Upper lobe of left lung (tissue), 6 donors: ENCODE measurements around the gene CLSTN1. TPM values are rescaled to one million over a fixed set of nuclear protein-coding genes. Genes with fewer than 3 reads are reported as not detected.
A peak's percentile ranks its signal among the peaks of the same experiment; 100 is the strongest.

Source experiments
- ATAC-seq, 2 donors: fragments of 200-7000 bp; cut with Tn5 transposase; one replicate each; pipeline ENCODE4 v1.9.1; 2022; ENCODE audit warnings: mild to moderate bottlenecking in 2 of 2, moderate library complexity in 2 of 2; ENCODE audit not compliant: low FRiP score in 2 of 2
- DNase-seq, 2 donors: peaks; one replicate each; pipeline ENCODE4 v3.0.0-alpha.2; 2019 to 2020
- H3K27ac ChIP-seq, 4 donors: fragments of 200-600 bp; sonication (generic); one replicate each; pipeline ENCODE4 v1.5.1; 2016 to 2019
- H3K27me3 ChIP-seq, 4 donors: fragments of 200-600 bp; sonication (generic); one replicate each; pipeline ENCODE4 v1.5.1; 2017 to 2019
- H3K36me3 ChIP-seq, 4 donors: fragments of 200-600 bp; sonication (generic); one replicate each; pipeline ENCODE4 v1.5.1; 2016 to 2019
- H3K4me1 ChIP-seq, 4 donors: fragments of 200-600 bp; sonication (generic); one replicate each; pipeline ENCODE4 v1.5.1; 2018 to 2019
- H3K4me3 ChIP-seq, 4 donors: fragments of 200-600 bp; sonication (generic); one replicate each; pipeline ENCODE4 v1.5.1; 2017 to 2019; ENCODE audit warnings: mild to moderate bottlenecking in 2 of 4, moderate library complexity in 1 of 4
- H3K9me3 ChIP-seq, 4 donors: fragments of 200-600 bp; sonication (generic); one replicate each; pipeline ENCODE4 v1.5.1; 2018 to 2019
- CTCF ChIP-seq, 6 experiments: fragments of 450-650 bp in 4 of 6; fragments of 200-600 bp in 2 of 6; sonication (generic) in 2 of 6; IDR thresholded peaks; one replicate each; pipeline ENCODE4 v1.5.1; 2016 to 2019; ENCODE audit warnings: antibody characterized with exemption in 6 of 6
- EP300 ChIP-seq, 4 donors: sonication (generic); formaldehyde crosslinking; IDR thresholded peaks; one replicate each; pipeline ENCODE4 v1.5.1; 2017; ENCODE audit warnings: antibody characterized with exemption in 4 of 4, control low read depth in 2 of 4
- POLR2A ChIP-seq, 4 donors: fragments of 450-650 bp; IDR thresholded peaks; one replicate each; pipeline ENCODE4 v1.5.1; 2016 to 2017; ENCODE audit warnings: antibody characterized with exemption in 4 of 4, mild to moderate bottlenecking in 2 of 4
- POLR2AphosphoS5 ChIP-seq, 2 donors: sonication (generic); formaldehyde crosslinking; IDR thresholded peaks; one replicate each; pipeline ENCODE4 v1.5.1; 2017; ENCODE audit warnings: antibody characterized with exemption in 2 of 2
- WGBS, 2 donors: methylation state at CpG; one replicate each; pipeline ENCODE4 v1.1.5; 2017 to 2018; 5-methylcytosine and 5-hydroxymethylcytosine counted together
- total RNA-seq, 6 donors: library from RNA; depleted of rRNA in 4 of 6; stranded (reverse); fragments of >200 nt in 4 of 6; gene quantifications; one replicate each; pipeline versions ENCODE4 v1.1.0 to v1.2.1, GENCODE V29; 2016 to 2021
- donor health status: DM: no; HTN: no; CAD: no; lungs with moderate emphysema.
- donor health status: DM: no; HTN: yes; CAD: no; lungs with severe emphysema.

CLSTN1 gene
- total RNA-seq, 6 donors from 2014 or later, result 35.6 to 82.7 (median 59.5) TPM

DNA sequence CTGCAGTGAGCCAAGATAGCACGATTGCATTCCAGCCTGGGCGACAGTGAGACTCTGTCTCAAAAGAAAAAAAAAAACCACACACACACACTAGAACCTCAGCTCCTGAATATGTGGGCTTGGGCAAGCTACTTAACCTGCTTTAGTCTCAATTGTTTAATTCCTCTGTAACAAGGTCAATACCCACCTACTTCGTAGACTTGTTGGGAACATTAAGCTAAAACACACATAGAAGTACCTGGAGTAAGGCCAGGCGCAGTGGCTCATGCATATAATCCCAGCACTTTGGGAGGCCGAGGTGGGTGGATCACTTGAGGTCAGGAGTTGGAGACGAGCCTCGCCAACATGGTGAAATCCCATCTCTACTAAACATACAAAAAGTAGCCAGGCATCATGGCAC, 77.1 kb downstream of the CLSTN1 start:
- no peaks in the 10 kb centered on the region for H3K9me3 ChIP-seq
- no peaks in the 10 kb centered on the region for H3K4me1 ChIP-seq
- H3K4me3 ChIP-seq, result no peak overlapping the region
- H3K27me3 ChIP-seq, result no peaks in the 10 kb centered on the region
- ATAC-seq (no peak), DNase-seq (peak in 1 of 2 donors; percentile 63)
- no peak overlapping the region for H3K27ac ChIP-seq
- 62 to 80% methylated on average over 7 of the region's 7 CpGs for WGBS, 2 donors
- TF ChIP-seq EP300 (IDR thresholded peaks at IDR 0.05) (no peak), POLR2A (IDR thresholded peaks at IDR 0.05) (no peak), POLR2AphosphoS5 (IDR thresholded peaks at IDR 0.05) (no peak), CTCF (IDR thresholded peaks at IDR 0.05) (no peak)
- H3K36me3 ChIP-seq, result peaks cover 10 to 76% (median 45%) of the 10 kb centered on the region in 4 donors

GRCh38 chr1:9746211-9746610, 77.6 kb downstream of the CLSTN1 start:
- Histone ChIP-seq H3K4me3 (no peak overlapping the region), H3K27ac (no peak overlapping the region), H3K9me3 (no peaks in the 10 kb centered on the region), H3K27me3 (no peaks in the 10 kb centered on the region), H3K36me3 (peaks cover 10 to 77% (median 46%) of the 10 kb centered on the region in 4 donors), H3K4me1 (no peaks in the 10 kb centered on the region)
- ATAC-seq (no peak), DNase-seq (no peak)
- 66 to 79% methylated on average over 3 of the region's 3 CpGs for WGBS, 2 donors
- TF ChIP-seq POLR2A (IDR thresholded peaks at IDR 0.05) (no peak), CTCF (IDR thresholded peaks at IDR 0.05) (no peak), POLR2AphosphoS5 (IDR thresholded peaks at IDR 0.05) (no peak), EP300 (IDR thresholded peaks at IDR 0.05) (no peak)

- Histone ChIP-seq H3K9me3 (no peaks in the 10 kb centered on the region), H3K4me3 (no peak overlapping the region), H3K36me3 (peaks cover 14 to 77% (median 51%) of the 10 kb centered on the region in 4 donors), H3K27me3 (no peaks in the 10 kb centered on the region), H3K27ac (no peak overlapping the region), H3K4me1 (no peaks in the 10 kb centered on the region)
- no peak for ATAC-seq
- DNase-seq, result peak in 1 of 2 donors; percentile 79
- 98% methylated on average over 20 to 28 of the region's 28 CpGs for WGBS, 2 donors
- TF ChIP-seq CTCF (IDR thresholded peaks at IDR 0.05) (no peak), POLR2AphosphoS5 (IDR thresholded peaks at IDR 0.05) (no peak), EP300 (IDR thresholded peaks at IDR 0.05) (no peak), POLR2A (IDR thresholded peaks at IDR 0.05) (no peak)
These were observed 79.5 kb downstream of the CLSTN1 start for GRCh38 chr1:9744106-9744799.

DNA sequence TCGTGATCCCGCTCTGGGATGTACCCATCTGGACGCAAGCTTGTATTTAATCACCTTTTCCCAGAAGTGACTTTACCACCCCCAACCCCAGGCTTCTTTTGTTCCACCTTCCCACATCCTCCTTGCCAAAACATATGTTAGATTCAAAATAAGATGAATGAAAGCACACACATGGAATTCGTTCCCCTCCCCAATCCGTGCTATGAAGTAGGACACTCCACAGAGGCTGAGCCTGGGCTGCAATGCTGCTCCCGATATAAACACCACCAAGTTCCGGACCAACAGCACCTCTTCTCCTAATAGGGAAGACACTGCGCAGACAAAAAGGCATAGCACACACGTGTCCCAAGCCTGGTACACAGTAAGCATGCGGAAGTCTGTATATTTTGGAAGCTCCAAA, 86.1 kb downstream of the CLSTN1 start:
- no peak for ATAC-seq
- TF ChIP-seq CTCF (IDR thresholded peaks at IDR 0.05), result no peak
- no peak for TF ChIP-seq EP300 (IDR thresholded peaks at IDR 0.05)
- TF ChIP-seq POLR2AphosphoS5 (IDR thresholded peaks at IDR 0.05), result no peak
- no peak for TF ChIP-seq POLR2A (IDR thresholded peaks at IDR 0.05)

GRCh38 chr1:9737057-9737456, 86.7 kb downstream of the CLSTN1 start:
- WGBS, 2 donors, result 75 to 79% methylated on average over 9 of the region's 9 CpGs
- Histone ChIP-seq H3K9me3 (no peaks in the 10 kb centered on the region), H3K4me3 (no peak overlapping the region), H3K27ac (no peak overlapping the region), H3K27me3 (no peaks in the 10 kb centered on the region), H3K4me1 (no peaks in the 10 kb centered on the region), H3K36me3 (peaks cover 20 to 100% (median 76%) of the 10 kb centered on the region in 4 donors)
- no peak for TF ChIP-seq POLR2AphosphoS5 (IDR thresholded peaks at IDR 0.05)
- TF ChIP-seq POLR2A (IDR thresholded peaks at IDR 0.05), result no peak
- no peak for TF ChIP-seq CTCF (IDR thresholded peaks at IDR 0.05)
- TF ChIP-seq EP300 (IDR thresholded peaks at IDR 0.05), result no peak
- ATAC-seq, result peak in 1 of 2 donors; percentile 44
- DNase-seq, result peak in 1 of 2 donors; percentile 48

More for the DNA sequence above, 86.1 kb downstream of the CLSTN1 start:
- H3K4me3 ChIP-seq, result no peak overlapping the region
- no peaks in the 10 kb centered on the region for H3K27me3 ChIP-seq
- WGBS, 2 donors, result 92 to 94% methylated on average over 10 of the region's 10 CpGs
- H3K36me3 ChIP-seq, result peaks cover 17 to 100% (median 72%) of the 10 kb centered on the region in 4 donors
- H3K27ac ChIP-seq, result no peak overlapping the region
- DNase-seq, result no peak
- H3K9me3 ChIP-seq, result no peaks in the 10 kb centered on the region
- H3K4me1 ChIP-seq, result no peaks in the 10 kb centered on the region
